Panc1 (cell line): ENCODE data around the gene DGCR6L. TPM values are rescaled to one million over a fixed set of nuclear protein-coding genes. Genes with fewer than 3 reads are reported as not detected.
"Not testable (repeated sequence)": the region's sequence is repeated elsewhere in the genome, so short reads cannot be mapped to it uniquely, and the experiment has no call there.

Experiments
- ATAC-seq: fragments of 200-7000 bp; cut with Tn5 transposase; 2 replicates; pipeline ENCODE4 v1.9.1; 2020; ENCODE audit warnings: mild to moderate bottlenecking, moderate library complexity
- BruUV-seq: library from RNA; stranded (reverse); fragments of 400-500 nt; replicated peaks from 2 replicates; lab custom pipeline; 2021; lab: Mats Ljungman, UMichigan
- CTCF ChIA-PET: fragments of 300-600 bp; sonication (Branson Sonifier 250); formaldehyde crosslinking; loops from one replicate; lab custom pipeline; 2022; ENCODE audit warnings: antibody characterized with exemption; lab: Charles Lee
- POLR2A ChIA-PET: fragments of 300-600 bp; sonication (Branson Sonifier 250); formaldehyde crosslinking; loops from one replicate; lab custom pipeline; 2022; ENCODE audit warnings: antibody characterized with exemption; lab: Charles Lee
- DNase-seq: peaks from one replicate; pipeline ENCODE4 v3.0.0-alpha.2; 2010; ENCODE audit warnings: low read depth, low spot score
- H3K27ac ChIP-seq: 2 replicates; pipeline ENCODE4 v1.5.1; 2011; ENCODE audit warnings: mild to moderate bottlenecking, low read length, inconsistent platforms
- H3K27me3 ChIP-seq: fragments of 200-500 bp; sonication (Bioruptor generic); 2 replicates; pipeline ENCODE4 v1.6.0; 2014; ENCODE audit warnings: low read length, inconsistent platforms; ENCODE audit not compliant: control insufficient read depth, insufficient read depth
- H3K36me3 ChIP-seq: fragments of 200-500 bp; sonication (Bioruptor generic); 2 replicates; pipeline ENCODE4 v1.5.1; 2014; ENCODE audit warnings: inconsistent platforms, mild to moderate bottlenecking, low read length, moderate library complexity; ENCODE audit not compliant: control insufficient read depth, insufficient read depth
- H3K4me1 ChIP-seq: 2 replicates; pipeline ENCODE4 v1.5.1; 2011; ENCODE audit warnings: inconsistent platforms, mild to moderate bottlenecking, low read length, moderate library complexity; ENCODE audit not compliant: control insufficient read depth, insufficient read depth
- H3K4me3 ChIP-seq, 2 experiments: 2 replicates each; pipeline ENCODE4 v1.5.1; 2011 to 2012; ENCODE audit warnings: low read depth in 2 of 2, low read length in 2 of 2, mild to moderate bottlenecking in 2 of 2, inconsistent platforms in 1 of 2, moderate library complexity in 1 of 2
- H3K9me3 ChIP-seq: fragments of 200-500 bp; sonication (Bioruptor generic); 2 replicates; pipeline ENCODE4 v1.5.1; 2014; ENCODE audit warnings: low read depth, mild to moderate bottlenecking, inconsistent platforms, low read length, moderate library complexity; ENCODE audit not compliant: control insufficient read depth, insufficient read depth
- CTCF ChIP-seq: fragments of 450-650 bp; IDR thresholded peaks from 2 replicates; pipeline ENCODE4 v1.5.1; 2017; ENCODE audit warnings: mild to moderate bottlenecking
- POLR2AphosphoS5 ChIP-seq: IDR thresholded peaks from 2 replicates; pipeline ENCODE4 v1.6.1; 2012; ENCODE audit warnings: mild to moderate bottlenecking, low read depth, low read length, moderate library complexity
- REST ChIP-seq, 2 experiments: IDR thresholded peaks; 2 replicates each; pipeline ENCODE4 v1.6.1; 2011 to 2012; ENCODE audit warnings: low read depth in 2 of 2, control low read depth in 1 of 2, low read length in 1 of 2, mild to moderate bottlenecking in 1 of 2, moderate library complexity in 1 of 2; ENCODE audit not compliant: insufficient read depth in 1 of 2
- SIN3A ChIP-seq: IDR thresholded peaks from 2 replicates; pipeline ENCODE4 v1.6.1; 2012; ENCODE audit warnings: low read depth, mild to moderate bottlenecking, low read length, moderate library complexity, borderline replicate concordance; ENCODE audit not compliant: insufficient read depth
- TCF7L2 ChIP-seq: IDR thresholded peaks from 2 replicates; pipeline ENCODE4 v1.6.1; 2011; ENCODE audit warnings: mild to moderate bottlenecking, low read depth, low read length, inconsistent platforms
- in situ Hi-C: cut with HindIII; loops from 2 replicates; pipeline ENCODE4 v1.10.0; 2016; ENCODE audit warnings: low sequenced_read_pairs, low pct_unique_long_range_greater_than_20kb
- intact Hi-C: fragments of 100-400 bp; cut with micrococcal nuclease; formaldehyde crosslinking; loops from one replicate; pipeline ENCODE4 v1.10.0; 2022; ENCODE audit not compliant: unreplicated experiment
- total RNA-seq: library from RNA; stranded (reverse); gene quantifications from one replicate; pipeline ENCODE4 v1.2.1, GENCODE V29; 2021; ENCODE audit not compliant: unreplicated experiment

The DGCR6L gene
- total RNA-seq, 1 experiment from 2014 or later = 43.5 TPM

GRCh38 chr22:20355939-20356636 is 36.2 kb upstream of the DGCR6L start:
- H3K36me3 ChIP-seq, DNase-seq, H3K27me3 ChIP-seq, H3K9me3 ChIP-seq, BruUV-seq, H3K27ac ChIP-seq, H3K4me1 ChIP-seq, H3K4me3 ChIP-seq, POLR2A ChIA-PET, intact Hi-C loops, ATAC-seq, in situ Hi-C loops, CTCF ChIA-PET: not testable (repeated sequence)

GRCh38 chr22:20354238-20354975 is 34.5 kb upstream of the DGCR6L start:
- TF ChIP-seq SIN3A = no peak
- no peak for TF ChIP-seq REST (IDR thresholded peaks at IDR 0.05; ENCODE audit: insufficient read depth in 1 of 2, low read depth in 2 of 2, low read length in 1 of 2)
- TF ChIP-seq TCF7L2 = no peak
- no peak for TF ChIP-seq POLR2AphosphoS5
- TF ChIP-seq CTCF = no peak
- Histone ChIP-seq H3K9me3 (no peaks in the 10 kb centered on the region), H3K27ac (no peak overlapping the region), H3K27me3 (no peaks in the 10 kb centered on the region), H3K4me1 (no peaks in the 10 kb centered on the region), H3K36me3 (no peaks in the 10 kb centered on the region), H3K4me3 (no peak overlapping the region)
- BruUV-seq = no TSS peak
- CTCF ChIA-PET = no interaction called here
- intact Hi-C loops = no loop called here
- DNase-seq = no peak
- in situ Hi-C loops = no loop called here
- POLR2A ChIA-PET = no interaction called here
- no peak for ATAC-seq

GRCh38 chr22:20352536-20352935 is 32.7 kb upstream of the DGCR6L start:
- H3K4me3 ChIP-seq, POLR2A ChIA-PET, in situ Hi-C loops, CTCF ChIA-PET, DNase-seq, H3K27me3 ChIP-seq, H3K9me3 ChIP-seq, BruUV-seq, ATAC-seq, H3K27ac ChIP-seq, H3K36me3 ChIP-seq, H3K4me1 ChIP-seq, intact Hi-C loops: not testable (repeated sequence)

- H3K27me3 ChIP-seq, H3K27ac ChIP-seq, intact Hi-C loops, BruUV-seq, ATAC-seq, H3K4me3 ChIP-seq, in situ Hi-C loops, CTCF ChIA-PET, H3K4me1 ChIP-seq, DNase-seq, H3K9me3 ChIP-seq, H3K36me3 ChIP-seq, POLR2A ChIA-PET: not testable (repeated sequence)
These were observed 26.7 kb upstream of the DGCR6L start for GRCh38 chr22:20346553-20346952.

- ATAC-seq, H3K27ac ChIP-seq, BruUV-seq, intact Hi-C loops, POLR2A ChIA-PET, H3K36me3 ChIP-seq, H3K4me1 ChIP-seq, H3K27me3 ChIP-seq, H3K9me3 ChIP-seq, H3K4me3 ChIP-seq, DNase-seq, CTCF ChIA-PET, in situ Hi-C loops: not testable (repeated sequence)
These were observed 18.4 kb upstream of the DGCR6L start for GRCh38 chr22:20338291-20338690.
